HepG2 (cell line): ENCODE measurements around the gene LAMTOR2. TPM values are rescaled to one million over a fixed set of nuclear protein-coding genes. Genes with fewer than 3 reads are reported as not detected.

ENCODE experiments used
- AGO2 ChIP-seq: fragments of 200-400 bp; formaldehyde crosslinking; optimal IDR thresholded peaks from 2 replicates; pipeline ENCODE3; 2017; ENCODE audit warnings: mild to moderate bottlenecking, low read depth, low read length, moderate library complexity
- DNMT1 ChIP-seq: sonication (generic); formaldehyde crosslinking; IDR thresholded peaks from 2 replicates; pipeline ENCODE4 v1.5.1; 2020; ENCODE audit warnings: mild to moderate bottlenecking, missing genetic modification reagents
- DRAP1 ChIP-seq: IDR thresholded peaks from 2 replicates; pipeline ENCODE4 v1.6.1; 2016; ENCODE audit warnings: missing genetic modification reagents, missing compliant biosample characterization
- GMEB2 ChIP-seq: IDR thresholded peaks from 2 replicates; pipeline ENCODE4 v1.6.1; 2016; ENCODE audit warnings: missing biosample characterization, missing genetic modification reagents, low read depth
- MXI1 ChIP-seq: IDR thresholded peaks from 3 replicates; pipeline ENCODE4 v1.6.1; 2012; ENCODE audit warnings: low read depth, low read length, inconsistent platforms, borderline replicate concordance
- NR1H2 ChIP-seq: sonication (generic); formaldehyde crosslinking; IDR thresholded peaks from 2 replicates; pipeline ENCODE4 v1.8.1; 2022; ENCODE audit warnings: low read depth, missing genetic modification reagents, borderline replicate concordance
- ZC3H13 ChIP-seq: sonication (generic); formaldehyde crosslinking; IDR thresholded peaks from 2 replicates; pipeline ENCODE4 v1.8.1; 2023; ENCODE audit warnings: mild to moderate bottlenecking, missing genetic modification reagents, moderate library complexity
- ZFY ChIP-seq: sonication (generic); formaldehyde crosslinking; IDR thresholded peaks from 2 replicates; pipeline ENCODE4 v1.4.0; 2020; ENCODE audit warnings: missing genetic modification reagents
- ZNF354B ChIP-seq: sonication (generic); formaldehyde crosslinking; IDR thresholded peaks from 2 replicates; pipeline ENCODE4 v1.8.0; 2022; ENCODE audit warnings: mild to moderate bottlenecking, missing genetic modification reagents
- ZNF446 ChIP-seq: sonication (generic); formaldehyde crosslinking; IDR thresholded peaks from 2 replicates; pipeline ENCODE4 v1.5.0; 2020; ENCODE audit warnings: mild to moderate bottlenecking, missing genetic modification reagents
- ZNF451 ChIP-seq: sonication (generic); formaldehyde crosslinking; IDR thresholded peaks from 2 replicates; pipeline ENCODE4 v1.5.0; 2020; ENCODE audit warnings: mild to moderate bottlenecking, missing genetic modification reagents
- ZNF563 ChIP-seq: sonication (generic); formaldehyde crosslinking; IDR thresholded peaks from 2 replicates; pipeline ENCODE4 v1.8.0; 2022; ENCODE audit warnings: mild to moderate bottlenecking, moderate library complexity, missing genetic modification reagents
- ZNF615 ChIP-seq: sonication (generic); formaldehyde crosslinking; IDR thresholded peaks from 2 replicates; pipeline ENCODE4 v1.5.0; 2020; ENCODE audit warnings: mild to moderate bottlenecking, missing genetic modification reagents, borderline replicate concordance
- ZNF737 ChIP-seq: sonication (generic); formaldehyde crosslinking; IDR thresholded peaks from 2 replicates; pipeline ENCODE4 v1.5.0; 2020; ENCODE audit warnings: missing genetic modification reagents, mild to moderate bottlenecking, borderline replicate concordance
- polyA plus RNA-seq, 8 experiments: library from polyadenylated mRNA; depleted of rRNA in 3 of 8; stranded (reverse) in 7 of 8; unstranded in 1 of 8; fragments of >200 nt; fragmentation: Illumina TruSeq in 4 of 8; extraction: Trizol in 4 of 8; gene quantifications; 2 replicates each; pipeline versions ENCODE4 v1.2.1 to v1.2.3, GENCODE V29; 2011 to 2016; ENCODE audit warnings: low read depth in 4 of 8, missing spikeins in 1 of 8, mixed read lengths in 1 of 8; ENCODE audit not compliant: insufficient read depth in 1 of 8
- total RNA-seq, 5 experiments: library from RNA; depleted of rRNA; stranded (reverse); fragments of >200 nt; fragmentation: Illumina TruSeq; extraction: Trizol; gene quantifications; 2 replicates each; pipeline ENCODE4 v1.2.3, GENCODE V29; 2016; ENCODE audit warnings: low read depth in 1 of 5
- TF ChIP-seq, protein P1 (sequence below): IDR thresholded peaks from 2 replicates; pipeline ENCODE4 v1.6.1; 2016; ENCODE audit warnings: low read depth, borderline replicate concordance
- TF ChIP-seq, protein P2 (sequence below): sonication (generic); formaldehyde crosslinking; IDR thresholded peaks from 2 replicates; pipeline ENCODE4 v1.8.1; 2023; ENCODE audit warnings: mild to moderate bottlenecking, moderate library complexity, missing genetic modification reagents
- TF ChIP-seq, protein P3 (sequence below): sonication (generic); formaldehyde crosslinking; IDR thresholded peaks from 2 replicates; pipeline ENCODE4 v1.8.0; 2022; ENCODE audit warnings: missing genetic modification reagents, mild to moderate bottlenecking, inconsistent platforms, borderline replicate concordance
- TF ChIP-seq, protein P4 (sequence below): fragments of 450-650 bp; IDR thresholded peaks from 2 replicates; pipeline ENCODE4 v1.6.1; 2017
- TF ChIP-seq, protein P5 (sequence below): sonication (generic); formaldehyde crosslinking; IDR thresholded peaks from 2 replicates; pipeline ENCODE4 v1.5.0; 2020; ENCODE audit warnings: mild to moderate bottlenecking, missing genetic modification reagents, moderate library complexity

The LAMTOR2 gene
- total and polyA plus RNA-seq, 2 of the 13 experiments (the other 11 are each of a cell fraction or from before 2014, with no cell fraction given): 36.5 to 66.4 TPM

- TF ChIP-seq, protein P1, sequence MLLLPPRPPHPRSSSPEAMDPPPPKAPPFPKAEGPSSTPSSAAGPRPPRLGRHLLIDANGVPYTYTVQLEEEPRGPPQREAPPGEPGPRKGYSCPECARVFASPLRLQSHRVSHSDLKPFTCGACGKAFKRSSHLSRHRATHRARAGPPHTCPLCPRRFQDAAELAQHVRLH (CRISPR knock-in tag): no peak
- TF ChIP-seq ZNF563 (CRISPR knock-in tag) (no peak), ZNF354B (no peak), MXI1 (peak; percentile 43; the same call in 1 of the 3 replicates), ZC3H13 (CRISPR knock-in tag) (no peak), ZFY (no peak), ZNF737 (no peak), ZNF446 (no peak), ZNF615 (CRISPR knock-in tag) (no peak), DRAP1 (CRISPR knock-in tag) (no peak), ZNF451 (CRISPR knock-in tag) (no peak), AGO2 (no peak), DNMT1 (no peak), NR1H2 (CRISPR knock-in tag) (0 out of 2 replicates have a peak, but pooled peaks have one; percentile 29), GMEB2 (CRISPR knock-in tag) (no peak)
- TF ChIP-seq, protein P2, sequence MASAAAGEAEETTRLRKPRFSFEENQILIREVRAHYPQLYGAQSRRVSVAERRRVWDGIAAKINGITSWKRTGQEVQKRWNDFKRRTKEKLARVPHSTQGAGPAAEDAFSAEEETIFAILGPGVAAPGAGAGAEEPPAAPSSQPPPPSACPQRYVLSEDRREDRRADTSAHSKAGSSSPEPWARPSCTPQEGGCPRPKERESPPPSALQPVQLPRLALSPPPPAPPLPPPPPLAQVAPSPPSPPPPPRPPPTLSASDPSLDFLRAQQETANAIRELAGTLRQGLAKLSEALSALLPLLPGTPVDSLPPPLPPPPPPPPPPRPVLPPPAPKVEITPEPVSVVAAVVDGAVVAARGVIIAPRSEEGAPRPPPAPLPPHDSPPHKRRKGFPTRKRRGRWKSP: no peak
- TF ChIP-seq, protein P3, sequence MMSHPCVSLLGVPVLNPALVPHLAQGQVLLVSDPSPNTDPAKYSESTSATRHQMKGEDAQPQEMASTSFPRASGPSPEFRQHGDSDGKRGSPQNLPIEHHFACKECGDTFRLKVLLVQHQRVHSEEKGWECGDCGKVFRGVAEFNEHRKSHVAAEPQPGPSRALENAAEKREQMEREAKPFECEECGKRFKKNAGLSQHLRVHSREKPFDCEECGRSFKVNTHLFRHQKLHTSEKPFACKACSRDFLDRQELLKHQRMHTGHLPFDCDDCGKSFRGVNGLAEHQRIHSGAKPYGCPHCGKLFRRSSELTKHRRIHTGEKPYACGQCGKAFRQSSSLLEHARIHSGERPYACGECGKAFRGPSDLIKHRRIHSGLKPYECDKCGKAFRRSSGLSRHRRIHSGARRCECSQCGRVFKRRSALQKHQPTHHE: no peak
- TF ChIP-seq, protein P4, sequence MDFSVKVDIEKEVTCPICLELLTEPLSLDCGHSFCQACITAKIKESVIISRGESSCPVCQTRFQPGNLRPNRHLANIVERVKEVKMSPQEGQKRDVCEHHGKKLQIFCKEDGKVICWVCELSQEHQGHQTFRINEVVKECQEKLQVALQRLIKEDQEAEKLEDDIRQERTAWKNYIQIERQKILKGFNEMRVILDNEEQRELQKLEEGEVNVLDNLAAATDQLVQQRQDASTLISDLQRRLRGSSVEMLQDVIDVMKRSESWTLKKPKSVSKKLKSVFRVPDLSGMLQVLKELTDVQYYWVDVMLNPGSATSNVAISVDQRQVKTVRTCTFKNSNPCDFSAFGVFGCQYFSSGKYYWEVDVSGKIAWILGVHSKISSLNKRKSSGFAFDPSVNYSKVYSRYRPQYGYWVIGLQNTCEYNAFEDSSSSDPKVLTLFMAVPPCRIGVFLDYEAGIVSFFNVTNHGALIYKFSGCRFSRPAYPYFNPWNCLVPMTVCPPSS: no peak
- TF ChIP-seq, protein P5, sequence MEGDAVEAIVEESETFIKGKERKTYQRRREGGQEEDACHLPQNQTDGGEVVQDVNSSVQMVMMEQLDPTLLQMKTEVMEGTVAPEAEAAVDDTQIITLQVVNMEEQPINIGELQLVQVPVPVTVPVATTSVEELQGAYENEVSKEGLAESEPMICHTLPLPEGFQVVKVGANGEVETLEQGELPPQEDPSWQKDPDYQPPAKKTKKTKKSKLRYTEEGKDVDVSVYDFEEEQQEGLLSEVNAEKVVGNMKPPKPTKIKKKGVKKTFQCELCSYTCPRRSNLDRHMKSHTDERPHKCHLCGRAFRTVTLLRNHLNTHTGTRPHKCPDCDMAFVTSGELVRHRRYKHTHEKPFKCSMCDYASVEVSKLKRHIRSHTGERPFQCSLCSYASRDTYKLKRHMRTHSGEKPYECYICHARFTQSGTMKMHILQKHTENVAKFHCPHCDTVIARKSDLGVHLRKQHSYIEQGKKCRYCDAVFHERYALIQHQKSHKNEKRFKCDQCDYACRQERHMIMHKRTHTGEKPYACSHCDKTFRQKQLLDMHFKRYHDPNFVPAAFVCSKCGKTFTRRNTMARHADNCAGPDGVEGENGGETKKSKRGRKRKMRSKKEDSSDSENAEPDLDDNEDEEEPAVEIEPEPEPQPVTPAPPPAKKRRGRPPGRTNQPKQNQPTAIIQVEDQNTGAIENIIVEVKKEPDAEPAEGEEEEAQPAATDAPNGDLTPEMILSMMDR: no peak
Measured at GRCh38 chr1:156081180-156081916, 26.8 kb downstream of the LAMTOR2 start (continued).
